SK-N-SH (cell line): Measurements from ENCODE around the gene TTC7B.

Experiments
- EZH2phosphoT487 ChIP-seq: fragments of 200-600 bp; sonication (generic); IDR thresholded peaks from 2 replicates; pipeline ENCODE4 v1.6.1; 2017; ENCODE audit warnings: low read depth, mixed run types, mild to moderate bottlenecking, antibody characterized with exemption, moderate library complexity, borderline replicate concordance
- FOXM1 ChIP-seq: IDR thresholded peaks from 2 replicates; pipeline ENCODE4 v1.4.0; 2012; ENCODE audit warnings: low read depth, mild to moderate bottlenecking
- GABPA ChIP-seq: IDR thresholded peaks from 2 replicates; pipeline ENCODE4 v1.4.0; 2012; ENCODE audit warnings: low read depth, mild to moderate bottlenecking
- JUND ChIP-seq: IDR thresholded peaks from 2 replicates; pipeline ENCODE4 v1.4.0; 2012
- RAD21 ChIP-seq: IDR thresholded peaks from 2 replicates; pipeline ENCODE4 v1.6.1; 2012; ENCODE audit warnings: mild to moderate bottlenecking, low read length
- RCOR1 ChIP-seq: fragments of 150-350 bp; IDR thresholded peaks from 2 replicates; pipeline ENCODE4 v1.6.1; 2017; ENCODE audit warnings: antibody characterized with exemption, low read length
- SIN3A ChIP-seq: IDR thresholded peaks from 2 replicates; pipeline ENCODE4 v1.6.1; 2012; ENCODE audit warnings: low read depth, mild to moderate bottlenecking, low read length, moderate library complexity, borderline replicate concordance
- TAF1 ChIP-seq: IDR thresholded peaks from 2 replicates; pipeline ENCODE4 v1.6.1; 2012; ENCODE audit warnings: low read depth, mild to moderate bottlenecking, low read length, moderate library complexity, borderline replicate concordance
- TF ChIP-seq, protein P1 (sequence below): fragments of 200-600 bp; sonication (generic); IDR thresholded peaks from 2 replicates; pipeline ENCODE4 v1.6.1; 2017; ENCODE audit warnings: antibody characterized with exemption, mild to moderate bottlenecking, moderate library complexity
- TF ChIP-seq, protein P2 (sequence below): fragments of 150-350 bp; IDR thresholded peaks from 2 replicates; pipeline ENCODE4 v1.6.1; 2017; ENCODE audit warnings: antibody characterized with exemption, low read length, low read depth, borderline replicate concordance
- TF ChIP-seq, protein P3 (sequence below): IDR thresholded peaks from 2 replicates; pipeline ENCODE4; 2012

DNA sequence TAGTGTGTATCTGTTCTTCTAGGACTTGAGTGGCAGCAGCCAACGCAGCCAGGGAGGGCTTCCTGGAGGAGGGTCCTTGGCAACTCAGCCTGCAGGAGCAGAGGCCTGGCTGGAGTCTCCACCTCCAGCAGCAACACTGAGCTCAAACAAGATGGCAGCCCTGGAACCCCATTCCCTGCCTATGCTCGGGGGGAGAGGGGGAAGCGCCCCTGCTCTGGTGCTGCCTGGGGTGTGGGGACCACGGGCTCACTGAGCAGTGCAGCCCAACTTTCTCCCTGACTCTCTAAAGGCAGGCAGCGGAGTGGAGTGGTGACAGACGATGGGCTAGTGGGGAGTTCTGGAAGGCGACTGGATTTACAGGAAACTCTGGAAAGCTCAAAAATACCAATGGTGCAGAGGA is 258.7 kb downstream of the TTC7B start:
- TF ChIP-seq EZH2phosphoT487, result no peak
- TF ChIP-seq, protein P1, sequence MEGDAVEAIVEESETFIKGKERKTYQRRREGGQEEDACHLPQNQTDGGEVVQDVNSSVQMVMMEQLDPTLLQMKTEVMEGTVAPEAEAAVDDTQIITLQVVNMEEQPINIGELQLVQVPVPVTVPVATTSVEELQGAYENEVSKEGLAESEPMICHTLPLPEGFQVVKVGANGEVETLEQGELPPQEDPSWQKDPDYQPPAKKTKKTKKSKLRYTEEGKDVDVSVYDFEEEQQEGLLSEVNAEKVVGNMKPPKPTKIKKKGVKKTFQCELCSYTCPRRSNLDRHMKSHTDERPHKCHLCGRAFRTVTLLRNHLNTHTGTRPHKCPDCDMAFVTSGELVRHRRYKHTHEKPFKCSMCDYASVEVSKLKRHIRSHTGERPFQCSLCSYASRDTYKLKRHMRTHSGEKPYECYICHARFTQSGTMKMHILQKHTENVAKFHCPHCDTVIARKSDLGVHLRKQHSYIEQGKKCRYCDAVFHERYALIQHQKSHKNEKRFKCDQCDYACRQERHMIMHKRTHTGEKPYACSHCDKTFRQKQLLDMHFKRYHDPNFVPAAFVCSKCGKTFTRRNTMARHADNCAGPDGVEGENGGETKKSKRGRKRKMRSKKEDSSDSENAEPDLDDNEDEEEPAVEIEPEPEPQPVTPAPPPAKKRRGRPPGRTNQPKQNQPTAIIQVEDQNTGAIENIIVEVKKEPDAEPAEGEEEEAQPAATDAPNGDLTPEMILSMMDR, result no peak
- no peak for TF ChIP-seq FOXM1
- TF ChIP-seq GABPA, result no peak
- no peak for TF ChIP-seq RCOR1
- TF ChIP-seq TAF1, result no peak
- no peak for TF ChIP-seq JUND
- TF ChIP-seq, protein P2, sequence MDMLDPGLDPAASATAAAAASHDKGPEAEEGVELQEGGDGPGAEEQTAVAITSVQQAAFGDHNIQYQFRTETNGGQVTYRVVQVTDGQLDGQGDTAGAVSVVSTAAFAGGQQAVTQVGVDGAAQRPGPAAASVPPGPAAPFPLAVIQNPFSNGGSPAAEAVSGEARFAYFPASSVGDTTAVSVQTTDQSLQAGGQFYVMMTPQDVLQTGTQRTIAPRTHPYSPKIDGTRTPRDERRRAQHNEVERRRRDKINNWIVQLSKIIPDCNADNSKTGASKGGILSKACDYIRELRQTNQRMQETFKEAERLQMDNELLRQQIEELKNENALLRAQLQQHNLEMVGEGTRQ, result no peak
- no peak for TF ChIP-seq SIN3A
- TF ChIP-seq RAD21, result no peak
- TF ChIP-seq, protein P3, sequence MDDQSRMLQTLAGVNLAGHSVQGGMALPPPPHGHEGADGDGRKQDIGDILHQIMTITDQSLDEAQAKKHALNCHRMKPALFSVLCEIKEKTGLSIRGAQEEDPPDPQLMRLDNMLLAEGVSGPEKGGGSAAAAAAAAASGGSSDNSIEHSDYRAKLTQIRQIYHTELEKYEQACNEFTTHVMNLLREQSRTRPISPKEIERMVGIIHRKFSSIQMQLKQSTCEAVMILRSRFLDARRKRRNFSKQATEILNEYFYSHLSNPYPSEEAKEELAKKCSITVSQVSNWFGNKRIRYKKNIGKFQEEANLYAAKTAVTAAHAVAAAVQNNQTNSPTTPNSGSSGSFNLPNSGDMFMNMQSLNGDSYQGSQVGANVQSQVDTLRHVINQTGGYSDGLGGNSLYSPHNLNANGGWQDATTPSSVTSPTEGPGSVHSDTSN, result no peak
